ENCODE data around the gene TRIP12.
"Not testable (repeated sequence)": the region's sequence is repeated elsewhere in the genome, so short reads cannot be mapped to it uniquely, and the experiment has no call there.

TRIP12 gene

DNA sequence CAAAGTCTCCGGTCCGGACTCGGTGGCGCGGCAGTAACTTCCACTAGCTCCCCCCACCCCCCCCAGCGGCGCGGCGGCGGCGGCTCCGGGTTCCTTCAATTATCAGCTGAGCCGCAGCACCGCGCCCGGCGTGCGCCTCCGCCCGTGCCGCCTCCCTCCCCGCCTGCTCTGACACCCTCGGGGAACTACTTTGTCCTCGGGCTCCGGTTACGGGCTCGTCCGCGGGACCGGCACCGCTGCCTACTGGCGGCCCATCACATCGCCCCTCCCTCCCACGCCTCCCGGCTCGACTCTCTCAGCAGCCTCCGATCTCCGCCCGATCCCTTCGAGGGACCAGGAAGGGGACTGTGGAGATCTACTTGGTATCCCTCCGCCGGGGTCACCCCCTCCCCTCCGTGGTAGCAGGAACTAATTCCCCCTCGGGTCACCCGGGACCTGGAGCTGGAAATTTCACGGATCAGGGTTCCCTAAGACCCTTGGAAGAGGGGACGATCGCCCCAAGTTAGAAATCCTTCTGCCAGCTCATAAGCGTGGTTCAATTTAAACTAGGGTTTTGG is at the start of gene TRIP12:
Gene TRIP12, minus strand, starts transcription at position 118 of the 557 bp plus-strand sequence. CDS start 41,930 bp downstream, outside the sequence.
- DNase-seq (ENCODE audit: low spot score) = peak; percentile 92

DNA sequence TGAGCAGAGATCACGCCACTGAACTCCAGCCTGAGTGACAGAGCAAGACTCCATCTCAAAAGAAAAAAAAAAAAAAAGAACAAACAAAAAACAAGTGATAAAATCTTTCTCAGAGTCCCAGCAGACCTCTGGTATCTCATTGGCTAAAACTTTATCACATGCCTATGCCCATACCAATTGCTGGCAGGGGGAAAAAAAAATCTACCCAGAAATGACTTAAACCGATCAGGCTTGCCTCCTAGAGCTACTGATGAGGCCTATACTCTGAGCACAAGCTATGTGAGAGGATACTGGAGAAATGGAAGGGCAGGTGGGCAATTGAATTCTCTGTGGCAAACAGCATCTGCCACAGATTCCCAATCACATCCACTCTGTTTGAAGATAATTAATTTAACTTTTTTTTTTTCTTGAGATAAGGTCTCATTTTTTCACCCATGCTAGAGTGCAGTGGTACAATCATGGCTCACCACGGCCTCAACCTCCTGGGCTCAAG is 49.5 kb upstream of the TRIP12 start:
- no peak for DNase-seq (ENCODE audit: low spot score)

DNA sequence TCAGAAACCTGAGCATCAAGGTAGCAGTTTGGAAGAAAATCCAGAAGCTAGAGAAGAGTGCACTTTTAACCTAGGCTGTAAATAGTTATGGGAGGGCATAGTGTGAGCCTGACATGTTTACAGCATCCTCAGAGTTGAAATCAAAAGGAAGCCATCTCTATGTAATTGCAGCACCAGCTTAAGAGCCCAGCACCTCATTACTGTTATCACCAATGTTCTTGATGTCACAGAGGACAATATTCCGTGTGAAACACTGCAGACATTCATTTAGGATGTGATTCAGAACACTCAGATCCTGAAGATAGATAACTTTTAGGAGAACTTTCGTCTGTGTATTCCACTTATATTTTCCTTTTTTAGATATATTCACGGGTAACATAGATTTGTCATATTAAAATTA is 48.6 kb upstream of the TRIP12 start:
- DNase-seq (ENCODE audit: low spot score) = no peak

DNA sequence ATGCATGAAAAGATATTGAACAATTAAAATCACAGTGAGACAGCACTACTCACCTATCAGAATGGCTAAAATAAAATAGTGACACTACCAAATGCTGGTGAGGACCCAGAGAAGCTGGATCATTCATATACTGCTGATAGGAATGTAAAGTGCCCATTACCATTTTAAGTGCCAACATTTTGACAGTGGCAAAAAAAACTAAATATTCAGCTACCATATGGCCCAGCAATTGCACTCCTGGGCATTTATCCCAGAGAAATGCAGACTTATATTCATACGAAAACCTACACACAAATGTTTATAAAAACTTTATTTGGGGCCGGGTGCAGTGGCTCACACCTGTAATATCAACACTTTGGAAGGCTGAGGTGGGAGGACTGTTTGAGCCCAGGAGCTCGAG is 48.1 kb upstream of the TRIP12 start:
- no peak for DNase-seq (ENCODE audit: low spot score)

DNA sequence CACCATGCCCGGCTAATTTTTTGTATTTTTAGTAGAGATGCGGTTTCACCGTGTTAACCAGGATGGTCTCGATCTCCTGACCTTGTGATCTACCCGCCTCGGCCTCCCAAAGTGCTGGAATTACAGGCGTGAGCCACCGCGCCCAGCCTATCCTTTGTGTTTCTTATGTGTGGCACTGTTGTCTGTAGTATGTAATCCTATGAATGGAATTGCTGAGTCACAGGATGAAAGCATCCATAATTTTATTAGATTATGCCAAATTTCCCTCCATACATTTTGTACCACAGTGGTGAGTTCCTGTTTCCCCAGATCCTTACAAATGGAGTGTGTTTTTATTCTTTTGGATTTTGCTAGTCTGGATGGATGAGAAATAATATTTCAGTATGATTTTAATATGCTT is 41.8 kb upstream of the TRIP12 start:
- DNase-seq (ENCODE audit: low spot score) = not testable (repeated sequence)

DNA sequence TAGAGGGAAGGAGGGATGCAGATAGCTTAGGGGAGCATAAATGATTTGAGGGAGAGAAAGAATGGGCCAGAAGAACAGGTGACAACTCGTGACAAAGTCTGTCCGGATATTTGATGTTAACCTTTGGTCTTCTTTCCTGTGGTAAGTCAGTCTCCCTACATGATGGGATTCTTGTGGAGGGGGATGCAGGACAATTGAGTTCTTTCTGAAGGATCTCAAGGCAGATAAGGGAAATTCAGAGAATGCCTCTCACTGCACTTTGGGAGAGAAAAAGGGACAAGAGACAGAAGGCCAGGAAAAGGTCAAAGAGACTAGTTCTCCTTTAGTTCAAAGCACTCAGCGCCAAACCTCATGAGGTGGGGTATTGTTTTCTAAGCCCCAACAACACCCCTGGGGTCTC is 34.7 kb upstream of the TRIP12 start:
- DNase-seq (ENCODE audit: low spot score) = no peak

DNA sequence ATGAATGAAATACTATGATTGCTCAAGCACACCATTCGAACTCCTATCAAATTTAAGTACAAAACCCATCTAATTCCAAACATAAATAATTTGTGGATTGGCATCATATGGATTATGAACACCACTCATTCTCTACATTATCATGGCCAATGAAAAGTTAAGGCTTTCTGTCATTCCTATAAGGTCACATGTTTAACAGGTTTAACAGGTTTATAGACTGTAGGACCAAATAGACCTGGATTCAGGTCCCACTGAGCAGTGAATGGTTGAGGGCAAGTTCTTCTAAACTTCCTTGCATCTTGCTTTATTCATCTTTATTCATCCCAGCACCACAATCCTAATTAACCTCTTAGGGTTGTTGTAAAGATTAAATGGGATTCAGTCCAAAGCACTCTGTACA is 33.9 kb upstream of the TRIP12 start:
- no peak for DNase-seq (ENCODE audit: low spot score)

DNA sequence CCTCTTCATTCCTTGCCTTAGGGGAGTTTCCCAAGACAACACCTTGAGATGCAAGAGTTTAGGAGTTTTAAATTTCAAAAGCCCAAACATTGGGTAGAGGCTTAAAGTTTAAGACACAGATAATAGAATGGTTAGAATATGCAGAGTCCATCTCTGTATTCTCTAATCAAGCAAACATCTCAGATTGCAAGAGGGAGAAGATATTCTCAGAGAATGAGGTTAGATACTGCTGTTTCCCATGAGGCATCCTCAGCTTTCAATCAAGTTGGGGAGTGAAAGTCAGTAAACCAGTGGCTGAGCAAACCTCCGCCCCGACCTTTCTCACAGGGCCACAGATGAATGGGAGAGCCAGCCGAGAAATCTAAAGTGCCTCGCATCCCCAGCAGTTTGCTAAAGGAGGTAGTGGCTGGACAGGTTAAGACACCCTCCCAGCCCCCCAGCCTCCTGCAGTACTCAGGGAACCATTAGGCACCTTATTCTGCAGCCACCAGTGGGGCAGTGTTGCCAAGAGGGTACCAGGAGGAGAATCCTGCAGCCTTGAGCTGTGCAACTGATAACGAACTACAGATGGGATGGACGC is 30.5 kb upstream of the TRIP12 start:
- no peak for DNase-seq (ENCODE audit: low spot score)

DNA sequence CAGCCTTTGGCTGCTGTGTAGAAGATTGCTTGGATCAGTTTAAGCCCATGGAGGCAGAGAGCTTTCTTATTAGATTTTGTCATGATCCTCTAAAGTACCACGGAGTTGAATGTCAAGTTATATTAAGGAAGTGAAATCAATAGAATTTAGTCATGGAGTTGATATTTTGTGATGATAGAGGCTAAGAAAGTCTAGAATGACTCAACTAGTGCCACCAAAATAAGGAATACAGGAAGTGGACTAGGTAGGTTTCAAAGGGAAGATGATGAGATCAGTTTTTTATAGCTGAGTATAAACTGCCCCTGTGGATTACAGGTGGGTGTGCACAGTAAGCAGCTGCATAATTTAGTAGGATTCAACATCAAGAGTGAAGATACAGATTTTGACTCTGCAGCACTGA is 25.7 kb upstream of the TRIP12 start:
- no peak for DNase-seq (ENCODE audit: low spot score)

DNA sequence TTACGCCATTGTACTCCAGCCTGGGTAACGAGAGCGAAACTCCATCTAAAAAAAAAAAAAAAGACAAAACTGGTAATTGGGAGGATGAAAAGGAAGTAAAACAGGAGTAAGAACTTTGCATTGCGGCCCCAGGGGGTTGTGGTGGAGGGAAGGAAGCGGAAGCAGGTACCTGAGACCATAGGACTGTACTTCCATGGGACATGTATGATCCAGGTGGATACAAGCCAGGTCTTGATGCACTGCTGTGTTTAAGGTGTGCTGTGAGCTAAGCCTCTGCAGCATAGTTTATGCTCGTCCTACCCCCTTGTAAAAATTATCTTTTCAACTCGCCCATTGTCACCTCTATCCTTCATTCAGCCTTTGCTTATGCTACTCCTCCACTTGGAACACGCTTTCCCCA is 24.2 kb upstream of the TRIP12 start:
- DNase-seq (ENCODE audit: low spot score) = no peak

DNA sequence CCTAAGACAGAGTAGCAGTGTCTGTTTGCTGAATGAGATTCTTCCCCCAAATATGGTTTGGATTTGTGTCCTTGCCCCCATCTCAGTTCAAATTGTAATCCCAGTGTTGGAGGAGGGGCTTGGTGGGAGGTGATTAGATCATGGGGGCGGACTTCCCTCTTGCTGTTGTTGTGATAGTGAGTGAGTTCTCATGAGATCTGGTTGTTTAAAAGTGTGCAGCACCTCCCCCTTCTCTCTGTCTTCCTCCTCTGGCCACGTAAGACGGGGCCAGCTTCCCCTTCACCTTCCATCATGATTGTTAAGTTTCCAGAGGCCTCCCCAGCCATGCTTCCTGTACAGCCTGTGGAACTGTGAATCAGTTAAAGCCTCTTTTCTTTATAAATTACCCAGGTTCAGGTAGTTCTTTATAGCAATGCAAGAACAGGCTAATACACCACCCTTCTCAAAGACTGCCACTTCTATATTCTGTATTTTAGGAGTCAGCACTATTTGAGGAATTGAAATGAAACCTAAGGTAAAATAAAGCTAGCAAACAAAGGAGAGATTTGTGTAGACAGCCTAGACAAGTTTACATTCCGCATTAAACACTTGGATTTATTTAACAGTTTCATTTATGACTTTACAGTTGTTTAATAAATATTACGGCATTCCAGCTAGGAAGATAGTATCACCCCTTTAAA is 22.1 kb upstream of the TRIP12 start:
- DNase-seq (ENCODE audit: low spot score) = no peak

DNA sequence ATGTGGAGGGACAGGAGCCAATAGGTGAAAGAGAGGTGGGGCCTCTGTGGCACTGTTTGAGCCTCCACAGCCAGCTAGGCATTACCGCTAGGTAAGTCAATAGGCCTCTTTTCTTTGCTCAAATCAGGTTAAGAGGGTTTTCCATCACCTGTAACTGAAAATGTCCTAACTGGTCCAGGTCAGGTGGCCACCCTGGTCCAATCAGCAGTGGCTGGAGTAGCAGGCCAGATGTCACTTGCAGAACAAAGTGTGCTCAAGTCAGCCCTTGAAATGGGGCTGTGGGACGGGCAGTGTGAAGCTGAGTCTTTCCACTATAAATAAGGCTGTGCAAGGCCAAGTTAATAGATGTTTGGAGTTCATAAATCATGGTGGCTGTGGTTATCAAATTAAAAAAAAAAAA is 21.4 kb upstream of the TRIP12 start:
- DNase-seq (ENCODE audit: low spot score) = no peak

DNA sequence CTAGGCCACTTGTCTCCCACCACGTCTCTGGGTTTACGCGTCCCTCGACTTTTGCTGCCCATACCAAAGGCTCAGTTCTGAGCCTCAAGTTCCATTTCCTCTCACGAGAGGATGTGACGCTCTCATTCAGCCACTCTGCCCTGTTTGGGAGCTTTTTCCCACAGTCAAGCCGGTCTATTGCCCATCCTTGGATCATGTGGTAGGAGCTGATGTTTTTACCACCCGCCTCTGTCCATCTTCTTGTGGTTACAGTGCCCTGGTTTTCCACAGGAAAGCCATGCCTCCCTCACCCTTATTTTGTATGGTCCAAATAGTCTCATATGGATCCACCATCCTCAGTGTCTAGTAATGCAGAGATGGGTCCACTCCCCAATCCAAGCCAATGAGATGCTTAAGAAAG is 20.9 kb upstream of the TRIP12 start:
- no peak for DNase-seq (ENCODE audit: low spot score)

DNA sequence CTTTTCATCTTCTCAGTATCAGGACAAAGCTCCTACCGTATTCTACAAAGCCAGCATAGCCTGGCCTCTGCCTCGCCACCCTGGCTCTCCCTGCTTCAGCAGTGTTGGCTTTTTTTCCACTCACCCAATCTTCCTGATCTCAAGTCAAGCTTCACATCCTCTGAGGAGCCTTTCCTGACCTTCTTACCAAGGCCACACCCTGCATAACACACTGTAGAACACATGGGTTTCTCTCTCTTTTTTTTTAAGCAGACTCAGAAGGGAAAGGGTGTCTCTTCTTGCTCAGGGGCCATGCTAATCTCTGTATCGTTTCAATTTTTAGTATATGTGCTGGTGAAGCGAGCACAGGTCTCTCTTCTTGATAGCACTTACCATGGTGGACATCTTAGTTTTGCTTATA is 15.7 kb upstream of the TRIP12 start:
- DNase-seq (ENCODE audit: low spot score) = no peak

DNA sequence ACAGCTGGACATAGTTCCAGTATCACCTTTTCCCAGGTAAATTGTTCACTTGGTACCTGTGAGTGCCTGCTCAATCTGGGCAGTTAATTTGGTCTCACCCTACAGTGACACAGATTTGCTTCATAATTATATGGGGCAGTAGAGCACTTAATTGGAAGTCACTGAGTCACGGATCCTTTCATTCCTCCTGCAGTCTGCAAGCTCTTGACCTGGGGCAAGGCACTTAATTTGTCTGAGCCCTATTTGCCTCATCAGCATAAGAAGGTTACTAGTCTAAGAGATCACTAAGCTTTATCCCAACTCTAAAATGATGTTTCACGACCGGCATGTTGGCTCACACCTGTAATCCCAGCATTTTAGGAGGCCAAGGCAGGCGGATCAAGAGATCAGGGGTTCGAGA is 9.4 kb upstream of the TRIP12 start:
- no peak for DNase-seq (ENCODE audit: low spot score)

DNA sequence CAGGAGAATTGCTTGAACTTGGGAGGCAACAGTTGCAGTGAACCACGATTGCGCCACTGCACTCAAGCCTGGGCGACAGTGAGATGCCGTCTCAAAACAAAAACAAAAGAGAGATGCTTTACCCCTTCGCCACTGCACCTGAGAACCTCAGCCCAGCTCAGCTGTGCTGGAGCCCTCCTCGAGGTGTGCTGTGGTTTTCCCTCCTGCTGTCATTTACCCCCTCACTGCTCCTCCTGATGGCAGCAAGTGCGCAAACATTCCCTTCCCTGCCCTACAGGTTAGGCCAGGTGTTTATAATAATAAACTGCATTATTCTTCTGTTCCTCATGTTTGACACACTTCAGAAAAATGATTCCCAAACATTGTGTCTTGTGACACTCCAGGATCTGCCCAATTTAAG is 8.8 kb upstream of the TRIP12 start:
- no peak for DNase-seq (ENCODE audit: low spot score)

DNA sequence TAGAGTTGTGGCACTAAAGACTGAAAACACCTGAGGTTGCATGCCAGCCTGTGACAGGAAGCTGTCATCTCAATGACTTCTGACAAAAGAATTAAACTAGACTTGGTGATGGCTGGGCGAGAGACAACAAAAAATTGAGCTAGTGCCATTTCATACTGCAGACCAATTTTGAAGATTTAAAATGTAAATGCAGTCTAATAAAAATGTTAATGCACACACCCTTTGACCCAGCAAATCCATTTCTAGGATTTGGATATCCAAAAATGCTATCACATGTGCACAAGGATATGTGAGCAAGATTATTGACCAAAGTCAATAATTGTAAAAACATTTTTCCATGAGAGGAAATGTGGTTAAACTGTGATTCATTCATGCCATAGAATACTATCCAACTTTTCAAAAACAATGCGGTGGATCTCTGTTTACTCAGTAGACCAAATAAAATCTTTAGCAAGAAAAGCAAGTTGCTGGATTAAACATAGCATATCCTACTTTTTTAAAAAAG is 6.1 kb upstream of the TRIP12 start:
- no peak for DNase-seq (ENCODE audit: low spot score)

DNA sequence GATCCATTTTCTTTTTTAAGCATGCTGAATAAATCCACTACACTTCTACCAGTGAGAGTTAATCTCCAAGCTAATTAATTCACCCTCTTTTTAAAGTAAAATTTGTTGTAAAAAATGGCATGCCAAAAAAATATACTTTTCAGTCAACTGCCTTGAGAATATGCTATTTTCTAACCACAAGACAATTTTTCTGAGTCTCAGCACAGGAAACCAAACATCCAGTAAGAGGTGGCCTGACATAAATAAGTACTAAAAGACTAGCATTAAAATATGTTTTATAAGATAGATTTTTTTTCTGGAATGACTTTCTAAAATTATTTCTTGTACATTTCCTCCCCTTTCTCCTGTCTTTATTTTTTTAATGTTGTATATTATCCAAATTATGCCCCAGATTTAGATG is 3.4 kb upstream of the TRIP12 start:
- no peak for DNase-seq (ENCODE audit: low spot score)

DNA sequence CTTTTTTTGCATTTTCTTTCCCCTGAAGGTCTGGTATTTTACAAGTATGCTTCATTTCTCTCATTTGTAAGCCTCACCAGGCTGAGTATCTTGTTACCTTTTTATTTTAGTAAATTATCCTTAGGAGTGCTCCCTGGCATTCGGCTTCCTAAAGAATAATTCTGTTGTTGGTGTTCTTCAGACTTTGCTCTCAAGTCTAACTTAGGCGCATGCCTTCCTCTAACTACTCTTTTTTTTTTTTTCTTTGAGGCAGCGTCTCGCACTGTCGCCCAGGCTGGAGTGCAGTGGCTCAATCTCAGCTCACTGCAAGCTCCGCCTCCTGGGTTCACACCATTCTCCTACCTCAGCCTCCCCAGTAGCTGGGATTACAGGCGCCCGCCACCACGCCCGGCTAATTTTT is 2.7 kb upstream of the TRIP12 start:
- DNase-seq (ENCODE audit: low spot score) = not testable (repeated sequence)

DNA sequence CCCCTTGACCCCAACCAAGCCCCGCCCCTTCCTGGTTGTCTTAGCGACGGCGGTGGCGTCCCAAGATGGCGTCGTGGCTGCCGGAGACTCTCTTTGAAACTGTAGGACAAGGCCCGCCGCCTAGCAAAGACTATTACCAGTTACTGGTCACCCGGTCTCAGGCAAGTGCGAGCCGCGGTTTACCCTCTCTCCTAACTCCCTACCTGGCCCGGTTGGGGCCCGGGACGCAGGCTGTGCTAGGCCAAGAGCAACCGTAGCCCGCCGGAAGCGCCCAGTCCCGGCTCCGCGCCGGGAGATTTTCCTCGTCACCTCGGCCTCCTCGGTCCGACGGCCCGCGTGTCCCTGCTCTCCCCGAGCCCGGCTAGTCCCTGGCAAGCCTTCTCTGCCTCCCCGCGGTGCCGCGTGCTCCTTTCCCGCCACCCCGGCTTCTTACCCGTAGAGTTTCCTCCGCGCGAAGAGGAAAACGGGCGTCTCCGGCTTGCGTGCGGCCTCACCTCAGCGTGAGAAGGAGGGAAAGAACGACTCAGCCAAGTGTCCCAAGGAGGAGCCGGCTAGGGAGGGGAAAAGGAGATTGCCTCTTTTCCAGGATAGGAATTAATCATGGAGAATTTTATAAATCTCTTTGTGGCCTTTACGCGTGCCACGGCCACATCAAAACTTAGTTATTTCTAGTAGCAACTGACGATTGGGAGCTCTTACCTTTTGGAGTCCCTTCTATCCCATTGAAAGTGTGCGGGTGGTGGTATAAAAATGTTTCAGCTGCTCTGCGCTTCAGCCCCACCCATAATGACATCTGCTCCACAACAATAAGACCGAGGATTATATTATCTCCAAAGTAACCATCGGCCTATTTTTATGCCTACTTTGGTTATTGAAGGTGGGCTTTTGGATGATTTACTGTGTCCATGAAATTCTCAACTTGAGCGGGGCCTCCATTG is 909 bp upstream of the TRIP12 start, which contains the start of gene FBXO36:
Gene FBXO36, plus strand, starts transcription at position 55 of the 938 bp plus-strand sequence. Its CDS starts 11 bp downstream, at position 66.
- peak; percentile 88 for DNase-seq (ENCODE audit: low spot score)

DNA sequence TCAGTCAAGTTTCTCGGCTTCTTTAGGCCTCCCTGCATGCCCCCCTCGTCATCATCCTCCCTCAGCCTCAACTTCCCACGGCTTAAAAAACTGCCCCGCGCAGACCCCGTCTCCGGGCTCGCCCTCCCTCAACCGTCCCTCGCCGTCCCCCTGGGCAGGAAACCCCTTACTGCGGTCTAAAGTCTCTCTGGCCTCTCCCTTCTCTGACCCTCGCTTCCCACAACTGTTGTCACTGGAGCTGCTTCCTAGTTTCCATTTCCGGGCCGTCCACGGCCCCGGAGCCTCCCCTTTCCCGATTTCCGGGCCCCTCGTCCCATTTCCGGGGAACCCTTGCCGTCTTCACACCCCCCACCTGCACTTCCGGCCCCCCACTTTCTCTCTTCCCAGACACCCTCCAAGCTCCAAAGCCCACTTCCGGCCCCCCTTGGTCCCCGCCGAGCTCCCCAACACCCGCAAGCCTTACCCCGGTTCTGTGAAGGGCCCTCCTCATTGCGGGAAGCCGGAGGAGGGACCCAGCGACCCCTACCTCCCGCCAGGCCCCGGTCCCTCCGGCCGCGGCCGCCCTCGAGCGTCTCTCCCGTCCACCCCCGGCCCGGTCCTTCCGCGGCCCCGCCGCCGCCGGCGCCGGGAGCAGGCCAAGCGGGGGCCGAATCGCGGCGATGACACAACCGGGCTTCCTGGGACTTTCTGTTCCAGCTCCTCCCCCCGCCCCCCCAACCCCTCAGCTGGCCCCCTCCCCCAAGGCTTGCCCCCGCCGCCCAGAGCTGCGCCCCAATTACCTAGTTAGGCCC is 513 bp downstream of the TRIP12 start:
- DNase-seq (ENCODE audit: low spot score) = peak; percentile 66
